CD4-positive, alpha-beta T cell treated with Interleukin-6 for 4 hours (primary cell): ENCODE measurements around the gene MYZAP.
A peak's percentile ranks its signal among the peaks of the same experiment; 100 is the strongest.
"Not testable (repeated sequence)": the region's sequence is repeated elsewhere in the genome, so short reads cannot be mapped to it uniquely, and the experiment has no call there.

Experiments used
- DNase-seq: peaks from one replicate; pipeline ENCODE4 v3.0.0-alpha.2; 2020; ENCODE audit warnings: mixed read lengths

Gene MYZAP

GRCh38 chr15:57595011-57595866, 3.5 kb downstream of the MYZAP start:
- DNase-seq = no peak

DNA sequence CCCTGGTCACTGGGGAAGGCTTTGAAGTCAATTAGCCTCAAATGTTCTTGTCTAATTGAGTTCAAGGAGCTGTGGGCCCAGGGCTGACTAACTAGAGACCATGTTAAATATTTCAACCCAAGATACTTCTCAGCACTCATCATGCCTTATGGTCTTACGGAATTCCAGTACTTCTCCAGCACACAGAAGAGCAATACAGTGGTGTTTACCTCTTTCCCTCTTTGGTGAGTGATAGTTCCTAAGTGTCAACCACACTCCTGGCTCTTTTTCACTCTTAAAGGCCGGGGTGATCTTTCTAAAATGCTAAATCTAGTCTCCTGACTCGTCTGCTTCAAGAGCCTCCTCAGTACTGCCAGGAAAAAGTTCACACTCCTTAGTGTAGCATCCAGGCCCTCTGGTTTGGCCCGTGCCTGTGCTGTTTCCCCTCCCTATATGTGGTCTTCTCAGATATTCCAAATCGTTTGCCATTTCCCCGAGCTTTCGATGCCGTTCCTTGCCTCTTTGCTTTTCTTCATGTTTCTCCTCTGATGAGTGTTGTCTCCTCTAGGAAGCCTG, 4.7 kb downstream of the MYZAP start:
- no peak for DNase-seq

DNA sequence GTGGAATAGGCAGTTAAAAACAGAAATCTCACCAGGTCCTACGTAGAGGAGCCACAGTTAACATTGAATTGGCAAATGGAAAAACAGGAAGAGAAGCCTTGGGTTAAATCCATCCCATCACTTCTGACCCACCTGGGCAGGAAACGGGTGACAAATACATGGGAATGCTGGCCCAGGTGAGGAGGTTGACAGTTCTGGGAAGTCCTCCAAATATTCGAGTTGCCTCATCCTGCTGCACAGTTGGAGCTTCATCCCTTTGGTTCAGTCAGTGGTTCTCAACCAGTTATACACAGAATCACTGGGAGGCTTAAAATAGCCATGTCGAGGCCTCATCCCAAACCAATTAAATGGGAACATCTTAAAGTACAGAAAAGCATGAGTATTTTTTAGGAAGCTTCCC, 5.3 kb downstream of the MYZAP start:
- no peak for DNase-seq

GRCh38 chr15:57597431-57597830, 5.7 kb downstream of the MYZAP start:
- DNase-seq = no peak

DNA sequence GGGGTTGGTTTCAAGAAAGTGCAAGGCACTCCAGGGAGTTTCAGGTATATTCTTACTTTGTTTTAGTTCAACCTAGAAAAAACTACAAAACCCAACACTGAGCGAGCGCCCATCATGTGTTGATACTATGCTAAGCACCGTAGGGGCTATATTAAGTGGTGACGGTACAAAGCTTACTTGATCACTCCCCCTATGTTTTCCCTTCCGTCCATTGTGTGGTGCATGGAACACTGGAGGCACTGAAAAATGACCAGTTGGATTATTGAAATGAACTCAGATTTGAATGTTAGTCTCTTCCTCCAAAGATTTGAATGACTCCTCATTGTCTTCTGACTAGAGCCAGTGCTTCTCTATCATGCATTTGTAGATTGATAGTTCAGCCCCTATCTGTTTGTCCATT, 6.6 kb downstream of the MYZAP start:
- DNase-seq = no peak

DNA sequence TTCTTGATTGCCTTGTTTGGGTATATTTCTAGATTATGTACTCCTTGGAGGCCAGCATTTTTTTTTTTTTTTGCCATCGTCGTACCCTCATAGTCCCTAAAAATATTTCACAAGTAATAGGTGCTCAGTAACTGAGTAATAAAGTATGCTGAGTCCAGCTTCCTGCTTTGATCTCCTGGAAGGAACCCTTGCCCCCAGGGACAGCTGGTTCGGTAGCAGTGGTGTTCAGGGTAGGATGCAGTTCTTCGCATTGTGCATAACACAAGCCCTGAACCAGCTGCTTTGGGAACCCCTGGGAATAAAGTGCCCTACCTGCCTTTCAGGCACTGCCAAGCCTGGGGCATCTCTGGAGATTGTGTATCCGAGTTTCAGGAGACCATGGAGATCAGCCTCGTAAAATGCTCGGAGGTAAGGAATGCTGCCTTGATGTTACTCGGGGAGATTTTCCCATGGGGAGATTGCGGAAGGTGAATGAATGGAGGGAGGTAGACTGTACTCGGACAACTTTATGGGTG, 7.6 kb downstream of the MYZAP start:
- no peak for DNase-seq

DNA sequence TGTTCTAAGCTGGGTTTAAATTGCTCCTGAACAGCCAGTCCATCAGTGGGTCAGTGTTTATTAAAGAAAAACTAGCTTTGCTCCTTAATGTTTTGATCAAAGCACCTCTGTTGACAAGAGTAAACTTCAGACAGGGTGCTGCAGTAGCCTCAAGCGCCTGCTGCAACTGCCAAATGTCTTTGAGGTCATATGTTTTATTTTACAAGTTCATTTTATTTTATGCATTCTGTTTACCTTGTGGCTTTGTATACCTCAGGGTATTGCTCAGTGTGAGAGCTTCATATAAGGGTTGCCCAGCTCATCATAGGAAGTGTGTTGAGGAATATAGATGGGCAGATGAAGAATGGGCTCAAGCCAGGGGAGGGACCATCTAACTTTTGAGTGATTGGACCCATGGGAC, 8.5 kb downstream of the MYZAP start:
- DNase-seq = no peak

- no peak for DNase-seq
Measured at GRCh38 chr15:57604507-57604906, 12.8 kb downstream of the MYZAP start.

DNA sequence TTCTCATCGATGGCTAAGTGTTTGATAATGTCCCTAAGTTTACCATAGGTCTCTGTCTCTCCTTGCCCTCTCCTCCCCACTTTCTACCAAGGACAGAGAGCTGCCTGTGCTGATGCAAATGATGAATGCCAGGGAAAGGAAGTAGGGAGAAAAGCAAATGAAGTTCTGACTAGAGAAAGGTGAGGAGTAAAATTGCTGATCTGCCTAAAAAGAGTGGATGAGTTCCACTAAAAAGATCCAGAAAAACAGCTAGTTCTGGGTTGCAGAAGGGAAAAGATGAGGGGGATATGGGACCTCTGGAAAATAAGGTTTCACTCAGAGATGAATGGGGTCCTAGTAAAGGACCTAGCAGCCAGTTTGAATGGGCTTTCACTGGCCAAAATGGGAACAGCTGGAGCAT, 13.8 kb downstream of the MYZAP start:
- no peak for DNase-seq

DNA sequence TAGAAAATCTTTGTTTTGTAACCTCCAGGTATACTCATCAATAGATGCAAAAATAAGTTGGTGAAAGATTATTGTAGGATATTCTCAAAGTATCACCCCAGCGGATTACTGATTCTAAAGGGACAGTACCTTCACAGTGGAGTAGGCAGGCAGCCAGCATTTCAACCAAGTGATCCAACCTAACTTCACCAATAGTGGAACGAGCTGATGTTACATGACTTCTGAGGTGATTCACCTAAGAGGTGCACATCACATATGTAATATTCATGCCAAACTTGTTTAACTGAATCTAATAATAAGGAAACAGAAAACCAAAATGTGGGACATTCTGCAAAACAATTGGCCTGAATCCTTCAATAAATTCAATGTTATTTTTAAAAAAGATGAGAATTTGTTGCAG, 14.3 kb downstream of the MYZAP start:
- no peak for DNase-seq

- DNase-seq = no peak
Measured at GRCh38 chr15:57606816-57607215, 15.1 kb downstream of the MYZAP start.

- DNase-seq = no peak
Measured at GRCh38 chr15:57607570-57608000, 15.9 kb downstream of the MYZAP start.

DNA sequence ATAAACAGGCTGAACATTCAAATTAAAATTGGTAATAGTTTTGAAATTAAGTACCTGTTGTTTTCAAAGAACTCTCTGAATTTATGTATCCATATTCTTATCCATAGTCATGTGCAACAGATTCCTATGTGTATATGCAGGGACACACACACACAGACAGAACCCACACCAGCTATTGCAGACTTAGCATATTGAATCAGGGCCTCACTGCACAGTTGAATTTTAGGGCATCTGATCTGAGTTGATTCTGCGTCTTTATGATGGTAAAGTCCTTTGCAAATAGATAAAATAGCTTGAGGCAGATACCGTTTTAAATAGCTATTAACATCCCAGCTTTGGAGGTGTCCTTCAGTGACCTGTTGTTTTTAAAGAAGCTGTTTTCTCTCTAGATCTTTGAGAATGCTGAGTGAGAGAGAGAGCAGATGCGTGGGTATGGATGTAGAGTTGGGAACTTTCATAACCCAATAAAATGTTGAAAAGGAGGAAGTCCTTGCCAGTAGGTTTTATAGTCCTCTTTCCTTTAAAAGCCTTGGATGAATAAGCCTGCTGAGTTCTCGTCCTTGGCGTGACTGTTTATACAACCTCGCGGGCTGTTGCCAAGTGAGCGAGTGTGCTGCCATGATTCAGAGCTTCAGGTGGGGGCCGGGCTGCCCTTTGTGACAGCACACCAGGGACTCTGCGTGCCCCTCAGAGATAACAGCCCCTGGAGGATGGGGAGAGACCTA, 18.3 kb downstream of the MYZAP start:
- DNase-seq = no peak

DNA sequence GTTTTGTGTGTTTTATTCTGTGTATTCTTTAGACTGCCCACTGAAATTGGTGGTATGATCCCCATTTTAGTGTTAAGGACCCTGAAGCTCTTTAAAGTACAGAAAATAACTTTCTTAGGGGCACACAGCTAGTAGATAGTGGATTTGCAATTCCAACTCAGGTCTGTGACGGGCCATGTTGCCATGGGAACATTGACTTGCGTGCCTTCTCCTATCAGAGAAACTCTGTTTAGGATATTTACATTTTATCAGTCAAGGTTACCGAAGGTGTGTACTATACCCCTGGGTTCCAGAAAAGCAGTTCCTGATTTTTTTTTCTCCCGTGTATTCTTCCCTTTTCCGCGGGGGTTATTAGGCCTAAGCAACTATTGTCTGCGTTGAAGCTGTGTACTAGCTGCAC, 19.4 kb downstream of the MYZAP start:
- DNase-seq = no peak

GRCh38 chr15:57611938-57612337, 20.2 kb downstream of the MYZAP start:
- DNase-seq = peak; percentile 14

GRCh38 chr15:57614241-57614640, 22.5 kb downstream of the MYZAP start:
- DNase-seq = no peak

DNA sequence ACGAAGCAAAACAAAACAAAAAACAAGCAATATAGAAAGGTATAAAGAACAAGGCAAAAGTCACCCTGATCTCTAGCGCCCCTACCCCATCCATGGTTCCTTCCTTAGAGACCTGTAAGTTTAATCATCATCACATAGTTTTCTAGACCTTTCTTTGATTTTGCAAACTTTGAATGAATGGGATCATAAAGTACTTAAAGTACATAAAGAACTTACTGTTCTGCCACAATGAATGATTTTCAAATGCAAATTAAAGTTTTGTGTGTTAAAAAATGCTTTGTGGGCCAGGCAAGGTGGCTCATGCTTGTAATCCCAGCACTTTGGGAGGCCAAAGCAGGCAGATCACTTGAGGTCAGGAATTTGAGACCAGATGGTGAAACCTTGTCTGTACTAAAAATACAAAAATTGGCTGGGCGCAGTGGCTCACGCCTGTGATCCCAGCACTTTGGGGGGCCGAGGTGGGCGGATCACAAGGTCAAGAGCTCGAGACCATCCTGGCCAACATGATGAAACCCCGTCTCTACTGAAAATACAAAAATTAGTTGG, 24.3 kb downstream of the MYZAP start:
- DNase-seq = not testable (repeated sequence)

DNA sequence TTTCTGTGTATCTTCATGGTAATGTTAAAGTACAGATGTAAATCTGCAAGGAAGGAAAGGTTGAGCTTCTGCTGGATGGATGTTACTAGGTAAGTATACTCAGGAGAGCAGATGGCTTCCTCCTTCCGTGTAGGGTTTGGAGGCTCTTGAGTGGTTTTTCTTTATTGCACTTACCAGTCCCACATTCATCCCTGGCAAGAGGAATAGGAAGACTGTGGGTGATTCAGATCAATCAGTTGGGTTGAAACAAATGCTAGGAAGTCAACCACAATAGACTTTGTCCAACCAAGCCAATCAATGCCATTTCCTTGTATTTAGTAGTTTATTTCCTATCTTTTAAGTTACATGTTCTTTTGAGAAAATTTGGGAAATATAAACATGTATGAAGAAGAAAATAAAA, 26.6 kb downstream of the MYZAP start:
- DNase-seq = no peak

- no peak for DNase-seq
Measured at GRCh38 chr15:57619746-57620145, 28.0 kb downstream of the MYZAP start.

GRCh38 chr15:57624730-57625129, 33.0 kb downstream of the MYZAP start:
- no peak for DNase-seq

DNA sequence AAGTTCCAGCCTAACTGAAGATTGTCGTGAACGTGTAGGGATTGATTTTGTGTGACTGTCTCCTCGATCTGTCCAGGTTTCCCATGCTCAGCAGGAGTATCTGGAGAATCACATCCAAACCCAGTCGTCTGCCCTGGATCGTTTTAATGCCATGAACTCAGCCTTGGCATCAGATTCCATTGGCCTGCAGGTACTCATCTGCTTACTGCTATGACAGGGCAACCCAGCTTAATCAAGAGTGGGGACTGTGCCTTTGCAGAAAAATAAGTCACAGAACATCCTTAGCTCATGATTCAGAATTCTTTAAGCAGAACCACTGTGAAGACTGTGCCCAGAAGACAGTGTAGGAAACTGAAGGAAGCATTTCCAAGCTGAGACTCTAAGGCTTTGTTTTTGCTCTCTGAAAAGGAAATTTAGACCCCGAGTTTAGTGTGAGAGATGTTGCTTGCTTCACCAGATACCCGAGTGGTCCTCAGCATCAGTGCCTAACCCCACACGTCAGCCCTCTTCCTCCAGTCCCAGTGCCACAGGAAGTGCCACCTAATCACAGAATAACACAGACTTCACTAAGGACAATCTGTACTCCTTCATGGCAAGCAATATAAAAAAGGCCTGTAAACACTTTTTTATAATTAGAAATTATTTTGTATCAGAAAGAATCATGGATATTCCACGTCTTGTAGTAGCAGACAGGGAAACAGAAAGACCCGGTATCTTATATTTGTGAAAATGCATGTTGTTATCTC, 34.2 kb downstream of the MYZAP start:
- no peak for DNase-seq

GRCh38 chr15:57626713-57627440, 35.2 kb downstream of the MYZAP start:
- DNase-seq = no peak
